Effector CD4-positive, alpha-beta T cell (primary cell): Measurements from ENCODE around the gene TBC1D3. TPM values are rescaled to one million over a fixed set of nuclear protein-coding genes. Genes with fewer than 3 reads are reported as not detected.
"Not testable (repeated sequence)": the region's sequence is repeated elsewhere in the genome, so short reads cannot be mapped to it uniquely, and the experiment has no call there.

ENCODE experiments used
- DNase-seq: peaks from one replicate; pipeline ENCODE4 v3.0.0-alpha.2; 2020
- total RNA-seq: gene quantifications from one replicate; lab custom pipeline; 2026; lab: John Stamatoyannopoulos, UW

Gene TBC1D3
- not detected for total RNA-seq

GRCh38 chr17:38192455-38192854 lies at the start of gene TBC1D3:
Gene TBC1D3, minus strand, starts transcription at chr17:38192555. Its CDS starts 1,526 bp downstream, at chr17:38191029.
- DNase-seq, result not testable (repeated sequence)

- not testable (repeated sequence) for DNase-seq
Measured at GRCh38 chr17:38232790-38233189, 40.4 kb upstream of the TBC1D3 start.

GRCh38 chr17:38225844-38226495 lies 33.6 kb upstream of the TBC1D3 start:
- DNase-seq, result not testable (repeated sequence)

GRCh38 chr17:38220867-38221266 lies 28.5 kb upstream of the TBC1D3 start:
- not testable (repeated sequence) for DNase-seq

- not testable (repeated sequence) for DNase-seq
Measured at GRCh38 chr17:38200271-38200670, 7.9 kb upstream of the TBC1D3 start.

- DNase-seq, result not testable (repeated sequence)
Measured at GRCh38 chr17:38134860-38135259, 57.5 kb downstream of the TBC1D3 start.
